ENCODE measurements around the gene USP35. TPM values are rescaled to one million over a fixed set of nuclear protein-coding genes. Genes with fewer than 3 reads are reported as not detected.

Gene USP35
- total and polyA plus RNA-seq, 12 donors: 13.6 to 75.9 (median 32.1) TPM

DNA sequence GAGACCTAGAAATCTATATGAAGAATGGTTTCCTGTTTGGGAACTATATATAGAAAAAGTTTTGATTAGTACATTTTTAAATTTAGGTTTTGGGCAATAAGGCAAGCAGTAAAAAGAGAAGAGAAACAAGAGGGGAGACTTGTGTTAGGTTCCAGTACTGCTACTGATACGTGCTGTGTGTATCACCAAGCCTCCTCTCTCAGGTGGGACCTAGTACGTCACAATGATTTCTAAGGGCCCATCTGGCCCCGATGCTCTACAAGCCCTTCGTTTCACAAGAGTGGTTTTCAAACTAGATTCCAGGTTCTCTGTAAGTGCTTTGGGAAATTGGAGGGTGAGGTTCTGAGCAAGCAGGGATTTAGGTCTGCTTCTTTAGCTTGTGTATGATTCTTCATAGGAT lies 39.2 kb downstream of the USP35 start:
- intact Hi-C loops (cut with DNase I): no loop called here
- 87 to 98% (median 94%) methylated on average over 4 of the region's 4 CpGs for WGBS, 4 donors
- no peak for DNase-seq
- no peaks in the 10 kb centered on the region for H3K27me3 ChIP-seq
- TF ChIP-seq CTCF (IDR thresholded peaks at IDR 0.05) (no peak), POLR2A (IDR thresholded peaks at IDR 0.05) (no peak)
- H3K4me3 ChIP-seq: no peak overlapping the region
- H3K27ac ChIP-seq: no peak overlapping the region
- peaks cover 0 to 35% of the 10 kb centered on the region in 2 donors for H3K36me3 ChIP-seq (replicated peaks in 1 of 2)
- no peaks in the 10 kb centered on the region for H3K9me3 ChIP-seq (replicated peaks in 1 of 3)
- H3K4me1 ChIP-seq (replicated peaks in 1 of 2): peaks cover 13 to 35% of the 10 kb centered on the region in 2 donors

GRCh38 chr11:78228467-78228866 lies 39.7 kb downstream of the USP35 start:
- H3K4me1 ChIP-seq (replicated peaks in 1 of 2): peaks cover 13 to 35% of the 10 kb centered on the region in 2 donors
- peaks cover 0 to 29% of the 10 kb centered on the region in 2 donors for H3K36me3 ChIP-seq (replicated peaks in 1 of 2)
- H3K9me3 ChIP-seq (replicated peaks in 1 of 3): no peaks in the 10 kb centered on the region
- 94 to 100% (median 99%) methylated on average over 3 of the region's 3 CpGs for WGBS, 4 donors
- H3K27me3 ChIP-seq: no peaks in the 10 kb centered on the region
- intact Hi-C loops (cut with DNase I): no loop called here
- TF ChIP-seq POLR2A (IDR thresholded peaks at IDR 0.05) (no peak), CTCF (IDR thresholded peaks at IDR 0.05) (peak; percentile 26 to 64 (median 55))
- no peak overlapping the region for H3K4me3 ChIP-seq
- no peak overlapping the region for H3K27ac ChIP-seq
- peak in 2 of 7 donors; percentile 26 to 54 for DNase-seq

DNA sequence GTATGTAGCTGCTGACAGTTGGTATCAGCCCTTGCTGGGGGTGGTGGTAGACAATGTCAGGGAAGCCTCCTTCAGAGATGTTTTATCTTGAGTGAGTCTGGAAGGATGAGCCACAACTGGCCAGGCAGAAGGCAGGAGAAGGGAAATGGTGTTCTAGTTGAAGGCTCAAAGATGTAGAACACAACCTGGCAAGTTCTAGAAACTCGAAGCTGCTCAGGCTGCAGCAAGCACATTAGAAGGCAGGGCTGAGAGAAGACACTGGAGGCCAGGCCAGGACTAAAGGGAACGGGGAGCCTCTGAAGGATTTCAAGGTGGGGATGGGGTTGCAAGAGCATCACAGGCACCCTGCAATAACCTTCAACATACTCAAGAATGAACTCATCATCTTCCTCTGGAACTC lies 40.4 kb downstream of the USP35 start:
- Histone ChIP-seq H3K36me3 (replicated peaks in 1 of 2) (peaks cover 0 to 26% of the 10 kb centered on the region in 2 donors), H3K4me1 (replicated peaks in 1 of 2) (peaks cover 13 to 35% of the 10 kb centered on the region in 2 donors), H3K27ac (no peak overlapping the region), H3K27me3 (no peaks in the 10 kb centered on the region), H3K9me3 (replicated peaks in 1 of 3) (no peaks in the 10 kb centered on the region), H3K4me3 (no peak overlapping the region)
- WGBS, 4 donors: 87 to 98% (median 94%) methylated on average over 2 of the region's 2 CpGs
- TF ChIP-seq CTCF (IDR thresholded peaks at IDR 0.05): no peak
- no peak for TF ChIP-seq POLR2A (IDR thresholded peaks at IDR 0.05)
- no peak for DNase-seq
- intact Hi-C loops (cut with DNase I): no loop called here

DNA sequence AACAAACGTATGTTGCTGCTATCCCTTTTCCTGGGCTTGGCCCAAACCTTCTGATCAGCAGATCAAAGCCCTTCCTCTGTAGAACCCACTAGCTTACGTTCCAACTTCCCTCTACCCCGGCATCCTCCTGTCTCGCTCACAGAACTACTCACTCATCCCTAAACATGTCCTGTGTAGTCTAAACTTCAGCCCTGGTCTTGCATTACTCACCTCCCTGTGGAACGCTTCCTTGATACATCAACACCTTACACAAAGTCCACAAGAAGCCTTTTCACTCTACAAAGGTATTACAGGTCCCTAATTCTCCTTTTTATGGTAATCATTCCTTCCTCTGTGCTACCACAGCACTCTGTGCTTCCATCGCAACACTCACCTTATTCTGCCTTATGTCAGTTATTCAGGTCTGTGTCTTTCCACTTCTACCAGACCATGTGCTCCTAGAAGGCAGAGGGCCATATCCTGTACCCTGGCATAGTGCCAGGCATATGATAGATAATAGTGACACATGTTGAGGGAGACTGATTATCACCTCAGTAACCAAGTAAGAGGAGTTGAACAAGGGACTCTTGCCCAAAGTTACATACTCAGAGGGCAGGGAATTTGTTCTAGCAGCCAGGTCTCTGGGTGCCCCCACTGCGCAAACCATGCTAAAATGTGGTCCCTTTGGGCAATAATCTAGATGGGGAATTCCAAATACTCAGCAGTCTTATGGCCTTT lies 41.6 kb downstream of the USP35 start:
- no peaks in the 10 kb centered on the region for H3K27me3 ChIP-seq

More for the DNA sequence above, 41.6 kb downstream of the USP35 start:
- peak overlapping the region in 1 of 5 donors; percentile 18 for H3K27ac ChIP-seq
- WGBS, 4 donors: 85 to 90% (median 87%) methylated on average over 7 of the region's 7 CpGs
- TF ChIP-seq POLR2A (IDR thresholded peaks at IDR 0.05) (no peak), CTCF (IDR thresholded peaks at IDR 0.05) (no peak)
- H3K4me3 ChIP-seq: no peak overlapping the region
- peak in 1 of 7 donors; percentile 49 for DNase-seq
- peaks cover 0 to 14% of the 10 kb centered on the region in 2 donors for H3K36me3 ChIP-seq (replicated peaks in 1 of 2)
- H3K4me1 ChIP-seq (replicated peaks in 1 of 2): peaks cover 13 to 35% of the 10 kb centered on the region in 2 donors
- intact Hi-C loops (cut with DNase I): loop anchor here in 1 of 2 donors (5.0 kb wide), 1 partner anchor 187 kb away; the partner anchor contains the start of gene GAB2
- H3K9me3 ChIP-seq (replicated peaks in 1 of 3): no peaks in the 10 kb centered on the region

All from adrenal gland (tissue), 12 donors.